Endothelial cell of umbilical vein (primary cell): ENCODE results near the gene SEC22C. TPM values are rescaled to one million over a fixed set of nuclear protein-coding genes. Genes with fewer than 3 reads are reported as not detected.

Source experiments
- BruUV-seq: library from RNA; stranded (reverse); fragments of 400-500 nt; replicated peaks from 2 replicates; lab custom pipeline; 2021; lab: Mats Ljungman, UMichigan
- CTCF ChIA-PET: fragments of 300-600, 350-600 bp; sonication (Branson Sonifier 250); formaldehyde crosslinking; loops from one replicate; lab custom pipeline; 2021; ENCODE audit warnings: antibody characterized with exemption, inconsistent platforms; lab: Charles Lee
- POLR2A ChIA-PET: fragments of 300-600, 350-600 bp; sonication (Branson Sonifier 250); formaldehyde crosslinking; loops from one replicate; lab custom pipeline; 2021; ENCODE audit warnings: antibody characterized with exemption, inconsistent platforms; lab: Charles Lee
- DNase-seq: peaks from one replicate; pipeline ENCODE4 v3.0.0-alpha.2; 2011; ENCODE audit warnings: low read depth, low spot score
- FAIRE-seq: peaks from 2 replicates; lab custom pipeline; 2011; peaks lifted over from hg19 to GRCh38; lab: Jason Lieb, UNC
- H2AFZ ChIP-seq: 2 replicates; pipeline ENCODE4 v1.6.0; 2012; ENCODE audit warnings: low read depth, low read length, control low read depth, inconsistent platforms
- H3K27ac ChIP-seq: 2 replicates; pipeline ENCODE4 v1.5.1; 2011; ENCODE audit warnings: low read depth, mild to moderate bottlenecking, control low read depth, low read length, moderate library complexity; ENCODE audit not compliant: insufficient read depth
- H3K27me3 ChIP-seq, 2 experiments: 2 replicates each; pipeline versions ENCODE4 v1.6.0 to v1.6.1; 2011; ENCODE audit warnings: low read length in 2 of 2, mixed read lengths in 1 of 2; ENCODE audit not compliant: control insufficient read depth in 2 of 2, insufficient read depth in 2 of 2
- H3K36me3 ChIP-seq, 2 experiments: 2 replicates in 1 of 2; 3 replicates in 1 of 2; pipeline ENCODE4 v1.5.1; 2011; ENCODE audit warnings: low read length in 2 of 2, mild to moderate bottlenecking in 1 of 2, moderate library complexity in 1 of 2; ENCODE audit not compliant: control insufficient read depth in 2 of 2, insufficient read depth in 2 of 2; ENCODE audit errors: extremely low read depth in 1 of 2
- H3K4me1 ChIP-seq: 3 replicates; pipeline ENCODE4 v1.5.1; 2011; ENCODE audit warnings: mild to moderate bottlenecking, low read length; ENCODE audit not compliant: control insufficient read depth, insufficient read depth; ENCODE audit errors: extremely low read depth
- H3K4me2 ChIP-seq: 2 replicates; pipeline ENCODE4 v1.6.1; 2011; ENCODE audit warnings: low read length, control low read depth, mixed read lengths; ENCODE audit not compliant: insufficient read depth
- H3K4me3 ChIP-seq, 3 experiments: fragments of 200-600 bp in 1 of 3; sonication (generic), shearing (Covaris generic) in 1 of 3; replicated peaks in 1 of 3; 2 replicates each; pipeline ENCODE4 v1.5.1; 2011 to 2016; ENCODE audit warnings: control low read depth in 3 of 3, low read length in 3 of 3, mild to moderate bottlenecking in 2 of 3, inconsistent platforms in 1 of 3, low read depth in 1 of 3, moderate library complexity in 1 of 3; ENCODE audit not compliant: insufficient read depth in 1 of 3
- H3K79me2 ChIP-seq: 2 replicates; pipeline ENCODE4 v1.6.0; 2012; ENCODE audit warnings: low read length, inconsistent platforms; ENCODE audit not compliant: control insufficient read depth, insufficient read depth
- H3K9ac ChIP-seq: replicated peaks from 2 replicates; pipeline ENCODE3; 2011; ENCODE audit warnings: low read length, control low read depth; ENCODE audit not compliant: insufficient read depth; ENCODE audit errors: extremely low read depth
- H3K9me1 ChIP-seq: replicated peaks from 3 replicates; pipeline ENCODE4 v1.6.0; 2011; ENCODE audit warnings: mild to moderate bottlenecking, low read length; ENCODE audit not compliant: control insufficient read depth, insufficient read depth; ENCODE audit errors: extremely low read depth
- H3K9me3 ChIP-seq: replicated peaks from 2 replicates; pipeline ENCODE4 v1.5.1; 2012; ENCODE audit warnings: low read length, inconsistent platforms; ENCODE audit not compliant: control insufficient read depth, insufficient read depth
- H4K20me1 ChIP-seq: replicated peaks from 2 replicates; pipeline ENCODE3; 2011; ENCODE audit warnings: mild to moderate bottlenecking, low read length; ENCODE audit not compliant: control insufficient read depth, insufficient read depth; ENCODE audit errors: extremely low read depth
- EZH2 ChIP-seq: IDR thresholded peaks from 2 replicates; pipeline ENCODE4 v1.6.1; 2012; ENCODE audit warnings: borderline replicate concordance, low read depth, mild to moderate bottlenecking, moderate library complexity, low read length, inconsistent platforms; ENCODE audit not compliant: severe bottlenecking
- FOS ChIP-seq: IDR thresholded peaks from 2 replicates; pipeline ENCODE4 v1.6.1; 2011; ENCODE audit warnings: mild to moderate bottlenecking, low read length, moderate library complexity, borderline replicate concordance; ENCODE audit not compliant: insufficient read depth
- GATA2 ChIP-seq: IDR thresholded peaks from 2 replicates; pipeline ENCODE4 v1.7.0; 2011; ENCODE audit warnings: low read depth, mild to moderate bottlenecking, moderate library complexity, mixed read lengths, low read length; ENCODE audit not compliant: insufficient read length, insufficient read depth
- JUN ChIP-seq: IDR thresholded peaks from 2 replicates; pipeline ENCODE4 v1.6.1; 2011; ENCODE audit warnings: borderline replicate concordance, low read depth; ENCODE audit not compliant: insufficient read length, insufficient read depth
- MYC ChIP-seq: IDR thresholded peaks from one replicate; pipeline ENCODE4 v1.6.1; 2011; ENCODE audit warnings: mild to moderate bottlenecking, low read depth, low read length
- POLR2A ChIP-seq: IDR thresholded peaks from 2 replicates; pipeline ENCODE4 v1.6.1; 2012; ENCODE audit warnings: low read depth, mild to moderate bottlenecking, control low read depth, low read length
- POLR2AphosphoS5 ChIP-seq: IDR thresholded peaks from 2 replicates; pipeline ENCODE4 v1.6.1; 2012; ENCODE audit warnings: low read depth, mild to moderate bottlenecking, control low read depth, low read length, moderate library complexity; ENCODE audit not compliant: insufficient read depth
- dilution Hi-C: fragments of 300-500 bp; cut with MboI; formaldehyde crosslinking; loops from one replicate; pipeline ENCODE4 v1.15.0; 2019; ENCODE audit warnings: low sequenced_read_pairs; ENCODE audit not compliant: extremely low pct_ligation_motif_present
- intact Hi-C: fragments of 100-400 bp; cut with micrococcal nuclease; formaldehyde crosslinking; loops from one replicate; pipeline ENCODE4 v1.10.0; 2022
- polyA plus RNA-seq, 4 experiments: library from polyadenylated mRNA; depleted of rRNA in 3 of 4; stranded (reverse) in 3 of 4; unstranded in 1 of 4; fragments of >200 nt; gene quantifications; 2 replicates each; pipeline versions ENCODE4 v1.2.1 to v1.2.3, GENCODE V29; 2011 to 2012; ENCODE audit warnings: missing spikeins in 1 of 4
- total RNA-seq: library from RNA; stranded (reverse); gene quantifications from 2 replicates; pipeline ENCODE4 v1.2.3, GENCODE V29; 2021
- TF ChIP-seq, protein P1 (sequence below): IDR thresholded peaks from 2 replicates; pipeline ENCODE4 v1.6.1; 2011; ENCODE audit not compliant: insufficient read depth, insufficient read length
- TF ChIP-seq, protein P2 (sequence below), 2 donors: IDR thresholded peaks; 1 replicate in 1 of 2; 2 replicates in 1 of 2; pipeline ENCODE4 v1.5.1; 2011; ENCODE audit warnings: low read length in 2 of 2, mild to moderate bottlenecking in 2 of 2, moderate library complexity in 2 of 2, control low read depth in 1 of 2, inconsistent platforms in 1 of 2, low read depth in 1 of 2; ENCODE audit not compliant: insufficient read depth in 1 of 2; ENCODE audit errors: extremely low read depth in 1 of 2

Gene SEC22C
- total and polyA plus RNA-seq, 2 donors (not counting 3 experiments of a cell fraction or from before 2014, with no cell fraction given): 43.9 to 61.9 TPM

DNA sequence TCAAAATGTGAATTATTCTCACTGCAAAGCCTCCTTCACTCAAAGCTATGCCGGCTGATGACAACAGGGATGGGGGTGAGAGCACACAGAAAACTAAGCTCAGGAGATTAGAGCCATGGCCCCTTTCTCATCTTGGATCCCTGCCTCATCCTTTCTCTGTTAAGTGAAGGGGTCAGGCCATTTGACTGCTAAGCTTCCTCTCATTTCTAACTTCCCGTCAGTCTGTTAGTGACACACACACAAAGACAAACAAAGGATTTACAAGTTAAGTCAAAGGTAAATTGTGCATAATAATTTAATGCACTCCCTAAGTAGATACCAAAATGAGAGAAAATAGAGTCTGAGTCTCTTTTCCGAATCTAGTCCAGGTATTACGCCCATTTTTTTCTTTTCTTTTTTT is 10.0 kb upstream of the SEC22C start:
- peaks cover 15% of the 10 kb centered on the region for H3K4me1 ChIP-seq
- ChIA-PET CTCF (interaction anchor here (1.8 to 2.1 kb wide), 2 partner anchors 11 to 14 kb away, joined by 6 to 8 read pairs; no protein-coding TSS in a partner anchor), POLR2A (interaction anchor here (2.0 kb wide), 1 partner anchor 9 kb away, joined by 16 read pairs; the partner anchor contains the start of gene NKTR)
- H3K9ac ChIP-seq: peak overlapping the region; percentile 76
- no peak for TF ChIP-seq JUN
- H3K27me3 ChIP-seq: no peaks in the 10 kb centered on the region
- intact Hi-C loops (no loop called here), dilution Hi-C loops (no loop called here)
- H3K4me2 ChIP-seq: peak overlapping the region; percentile 88
- no peak overlapping the region for H2AFZ ChIP-seq
- peak overlapping the region; percentile 57 for H3K27ac ChIP-seq
- H4K20me1 ChIP-seq: no peaks in the 10 kb centered on the region
- peaks cover 2 to 4% of the 10 kb centered on the region in 2 experiments for H3K36me3 ChIP-seq
- H3K9me1 ChIP-seq: no peaks in the 10 kb centered on the region
- H3K9me3 ChIP-seq: no peaks in the 10 kb centered on the region
- FAIRE-seq (peak; percentile 57), DNase-seq (peak; percentile 37)
- H3K4me3 ChIP-seq: peak overlapping the region; percentile 43 to 75 (median 67)
- peaks cover 28% of the 10 kb centered on the region for H3K79me2 ChIP-seq
- BruUV-seq: TSS peak; percentile 47

DNA sequence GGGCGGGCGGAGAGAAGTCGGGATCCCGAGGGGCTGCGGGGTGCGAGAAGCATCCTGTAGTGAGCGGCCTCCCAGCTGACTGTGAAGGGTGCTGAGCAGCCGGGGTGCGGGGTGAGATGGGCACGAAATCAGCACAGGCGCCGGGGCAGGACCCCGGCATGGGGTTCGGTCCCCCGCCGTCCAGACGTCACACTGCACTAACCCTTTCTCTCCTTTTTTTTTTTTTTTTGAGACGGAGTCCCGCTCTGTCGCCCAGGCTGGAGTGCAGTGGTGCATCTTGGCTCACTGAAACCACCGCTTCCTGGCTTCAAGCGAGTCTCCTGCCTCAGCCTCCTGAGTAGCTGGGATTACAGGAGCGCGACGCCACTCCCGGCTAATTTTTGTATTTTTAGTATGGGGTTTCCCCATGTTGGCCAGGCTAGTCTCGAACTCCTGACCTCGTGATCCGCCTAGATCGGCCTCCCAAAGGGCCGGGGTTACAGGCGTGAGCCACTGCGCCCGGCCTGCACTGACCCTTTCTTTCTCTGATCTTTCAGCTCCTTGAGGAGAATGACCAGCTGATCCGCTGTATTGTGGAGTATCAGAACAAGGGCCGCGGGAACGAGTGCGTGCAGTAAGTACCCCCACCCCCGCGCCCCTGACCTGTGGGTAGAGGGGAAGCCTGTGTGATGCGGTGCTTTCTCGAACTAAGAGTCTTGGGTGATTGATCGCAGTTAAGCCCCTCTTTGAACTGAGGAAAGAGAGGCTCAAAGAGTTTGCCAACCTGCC is 9.4 kb upstream of the SEC22C start:
- no TSS peak for BruUV-seq
- POLR2A ChIA-PET: interaction anchor here (2.0 kb wide), 1 partner anchor 9 kb away, joined by 16 read pairs; the partner anchor contains the start of gene NKTR
- H3K4me1 ChIP-seq: peaks cover 15% of the 10 kb centered on the region
- peak overlapping the region; percentile 76 for H3K9ac ChIP-seq
- CTCF ChIA-PET: interaction anchor here (1.0 to 2.1 kb wide), 5 partner anchors 10 to 61 kb away, joined by 4 to 8 read pairs (median 6); partner anchors contain the start of gene NKTR
- H3K27ac ChIP-seq: peak overlapping the region; percentile 57
- DNase-seq (peak; percentile 31), FAIRE-seq (peak; percentile 82)
- H3K79me2 ChIP-seq: peaks cover 28% of the 10 kb centered on the region
- H3K9me3 ChIP-seq: no peaks in the 10 kb centered on the region
- no peaks in the 10 kb centered on the region for H3K9me1 ChIP-seq
- H3K4me2 ChIP-seq: peak overlapping the region; percentile 88
- H3K27me3 ChIP-seq: no peaks in the 10 kb centered on the region
- no peaks in the 10 kb centered on the region for H4K20me1 ChIP-seq
- peaks cover 2 to 4% of the 10 kb centered on the region in 2 experiments for H3K36me3 ChIP-seq
- dilution Hi-C loops: no loop called here
- intact Hi-C loops: loop anchor here (1.0 kb wide), 2 partner anchors 9 kb away; partner anchors contain the start of gene NKTR
- TF ChIP-seq GATA2 (no peak), JUN (no peak), FOS (no peak), MYC (no peak), POLR2A (no peak), POLR2AphosphoS5 (no peak), EZH2 (no peak)
- TF ChIP-seq, protein P1, sequence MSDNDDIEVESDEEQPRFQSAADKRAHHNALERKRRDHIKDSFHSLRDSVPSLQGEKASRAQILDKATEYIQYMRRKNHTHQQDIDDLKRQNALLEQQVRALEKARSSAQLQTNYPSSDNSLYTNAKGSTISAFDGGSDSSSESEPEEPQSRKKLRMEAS: no peak
- TF ChIP-seq, protein P2, sequence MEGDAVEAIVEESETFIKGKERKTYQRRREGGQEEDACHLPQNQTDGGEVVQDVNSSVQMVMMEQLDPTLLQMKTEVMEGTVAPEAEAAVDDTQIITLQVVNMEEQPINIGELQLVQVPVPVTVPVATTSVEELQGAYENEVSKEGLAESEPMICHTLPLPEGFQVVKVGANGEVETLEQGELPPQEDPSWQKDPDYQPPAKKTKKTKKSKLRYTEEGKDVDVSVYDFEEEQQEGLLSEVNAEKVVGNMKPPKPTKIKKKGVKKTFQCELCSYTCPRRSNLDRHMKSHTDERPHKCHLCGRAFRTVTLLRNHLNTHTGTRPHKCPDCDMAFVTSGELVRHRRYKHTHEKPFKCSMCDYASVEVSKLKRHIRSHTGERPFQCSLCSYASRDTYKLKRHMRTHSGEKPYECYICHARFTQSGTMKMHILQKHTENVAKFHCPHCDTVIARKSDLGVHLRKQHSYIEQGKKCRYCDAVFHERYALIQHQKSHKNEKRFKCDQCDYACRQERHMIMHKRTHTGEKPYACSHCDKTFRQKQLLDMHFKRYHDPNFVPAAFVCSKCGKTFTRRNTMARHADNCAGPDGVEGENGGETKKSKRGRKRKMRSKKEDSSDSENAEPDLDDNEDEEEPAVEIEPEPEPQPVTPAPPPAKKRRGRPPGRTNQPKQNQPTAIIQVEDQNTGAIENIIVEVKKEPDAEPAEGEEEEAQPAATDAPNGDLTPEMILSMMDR (IDR thresholded peaks at IDR 0.05; ENCODE audit: extremely low read depth in 1 of 2, insufficient read depth in 1 of 2, low read depth in 1 of 2, low read length in 2 of 2): no peak
- no peak overlapping the region for H2AFZ ChIP-seq
- peak overlapping the region; percentile 43 to 75 (median 67) for H3K4me3 ChIP-seq
